ENCODE data around the gene ADARB2.

Gene ADARB2

GRCh38 chr10:1380088-1380671 is 357.1 kb downstream of the ADARB2 start:
- no peak overlapping the region for H3K27ac ChIP-seq (ENCODE audit: poor library complexity, severe bottlenecking)
- TF ChIP-seq, protein P1, sequence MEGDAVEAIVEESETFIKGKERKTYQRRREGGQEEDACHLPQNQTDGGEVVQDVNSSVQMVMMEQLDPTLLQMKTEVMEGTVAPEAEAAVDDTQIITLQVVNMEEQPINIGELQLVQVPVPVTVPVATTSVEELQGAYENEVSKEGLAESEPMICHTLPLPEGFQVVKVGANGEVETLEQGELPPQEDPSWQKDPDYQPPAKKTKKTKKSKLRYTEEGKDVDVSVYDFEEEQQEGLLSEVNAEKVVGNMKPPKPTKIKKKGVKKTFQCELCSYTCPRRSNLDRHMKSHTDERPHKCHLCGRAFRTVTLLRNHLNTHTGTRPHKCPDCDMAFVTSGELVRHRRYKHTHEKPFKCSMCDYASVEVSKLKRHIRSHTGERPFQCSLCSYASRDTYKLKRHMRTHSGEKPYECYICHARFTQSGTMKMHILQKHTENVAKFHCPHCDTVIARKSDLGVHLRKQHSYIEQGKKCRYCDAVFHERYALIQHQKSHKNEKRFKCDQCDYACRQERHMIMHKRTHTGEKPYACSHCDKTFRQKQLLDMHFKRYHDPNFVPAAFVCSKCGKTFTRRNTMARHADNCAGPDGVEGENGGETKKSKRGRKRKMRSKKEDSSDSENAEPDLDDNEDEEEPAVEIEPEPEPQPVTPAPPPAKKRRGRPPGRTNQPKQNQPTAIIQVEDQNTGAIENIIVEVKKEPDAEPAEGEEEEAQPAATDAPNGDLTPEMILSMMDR (IDR thresholded peaks at IDR 0.05; ENCODE audit: poor library complexity, severe bottlenecking) = no peak
- H3K27me3 ChIP-seq (ENCODE audit: insufficient read depth, poor library complexity, severe bottlenecking) = peaks cover 28% of the 10 kb centered on the region
- H3K4me3 ChIP-seq (ENCODE audit: severe bottlenecking) = no peak overlapping the region
- H3K9me3 ChIP-seq (ENCODE audit: severe bottlenecking) = no peaks in the 10 kb centered on the region
- no peak for DNase-seq (ENCODE audit: low spot score)
- ATAC-seq (ENCODE audit: low read depth) = no peak
- H3K36me3 ChIP-seq (ENCODE audit: low read depth) = no peaks in the 10 kb centered on the region
- no peaks in the 10 kb centered on the region for H3K4me1 ChIP-seq (ENCODE audit: insufficient read depth, poor library complexity, severe bottlenecking)

GRCh38 chr10:1379601-1380000 is 357.7 kb downstream of the ADARB2 start:
- ATAC-seq (ENCODE audit: low read depth) = no peak
- Histone ChIP-seq H3K36me3 (ENCODE audit: low read depth) (no peaks in the 10 kb centered on the region), H3K9me3 (ENCODE audit: severe bottlenecking) (no peaks in the 10 kb centered on the region), H3K4me1 (ENCODE audit: insufficient read depth, poor library complexity, severe bottlenecking) (no peaks in the 10 kb centered on the region), H3K4me3 (ENCODE audit: severe bottlenecking) (no peak overlapping the region), H3K27ac (ENCODE audit: poor library complexity, severe bottlenecking) (no peak overlapping the region), H3K27me3 (ENCODE audit: insufficient read depth, poor library complexity, severe bottlenecking) (peaks cover 26% of the 10 kb centered on the region)
- TF ChIP-seq, protein P1 (IDR thresholded peaks at IDR 0.05; ENCODE audit: poor library complexity, severe bottlenecking) = no peak
- no peak for DNase-seq (ENCODE audit: low spot score)

- no peak overlapping the region for H3K27ac ChIP-seq (ENCODE audit: poor library complexity, severe bottlenecking)
- peaks cover 19% of the 10 kb centered on the region for H3K27me3 ChIP-seq (ENCODE audit: insufficient read depth, poor library complexity, severe bottlenecking)
- DNase-seq (ENCODE audit: low spot score) (no peak), ATAC-seq (ENCODE audit: low read depth) (no peak)
- no peaks in the 10 kb centered on the region for H3K9me3 ChIP-seq (ENCODE audit: severe bottlenecking)
- no peaks in the 10 kb centered on the region for H3K4me1 ChIP-seq (ENCODE audit: insufficient read depth, poor library complexity, severe bottlenecking)
- TF ChIP-seq, protein P1 (IDR thresholded peaks at IDR 0.05; ENCODE audit: poor library complexity, severe bottlenecking) = no peak
- no peak overlapping the region for H3K4me3 ChIP-seq (ENCODE audit: severe bottlenecking)
- no peaks in the 10 kb centered on the region for H3K36me3 ChIP-seq (ENCODE audit: low read depth)
Measured at GRCh38 chr10:1378473-1378872, 358.9 kb downstream of the ADARB2 start.

GRCh38 chr10:1377740-1378397 is 359.5 kb downstream of the ADARB2 start:
- no peaks in the 10 kb centered on the region for H3K9me3 ChIP-seq (ENCODE audit: severe bottlenecking)
- ATAC-seq (ENCODE audit: low read depth) = no peak
- H3K27ac ChIP-seq (ENCODE audit: poor library complexity, severe bottlenecking) = no peak overlapping the region
- H3K36me3 ChIP-seq (ENCODE audit: low read depth) = no peaks in the 10 kb centered on the region
- DNase-seq (ENCODE audit: low spot score) = no peak
- TF ChIP-seq, protein P1 (IDR thresholded peaks at IDR 0.05; ENCODE audit: poor library complexity, severe bottlenecking) = no peak
- no peak overlapping the region for H3K4me3 ChIP-seq (ENCODE audit: severe bottlenecking)
- H3K27me3 ChIP-seq (ENCODE audit: insufficient read depth, poor library complexity, severe bottlenecking) = peaks cover 17% of the 10 kb centered on the region
- H3K4me1 ChIP-seq (ENCODE audit: insufficient read depth, poor library complexity, severe bottlenecking) = no peaks in the 10 kb centered on the region

GRCh38 chr10:1377231-1377630 is 360.1 kb downstream of the ADARB2 start:
- Histone ChIP-seq H3K4me1 (ENCODE audit: insufficient read depth, poor library complexity, severe bottlenecking) (no peaks in the 10 kb centered on the region), H3K4me3 (ENCODE audit: severe bottlenecking) (no peak overlapping the region), H3K27me3 (ENCODE audit: insufficient read depth, poor library complexity, severe bottlenecking) (peaks cover 14% of the 10 kb centered on the region), H3K9me3 (ENCODE audit: severe bottlenecking) (no peaks in the 10 kb centered on the region), H3K27ac (ENCODE audit: poor library complexity, severe bottlenecking) (no peak overlapping the region), H3K36me3 (ENCODE audit: low read depth) (no peaks in the 10 kb centered on the region)
- DNase-seq (ENCODE audit: low spot score) = no peak
- TF ChIP-seq, protein P1 (IDR thresholded peaks at IDR 0.05; ENCODE audit: poor library complexity, severe bottlenecking) = no peak
- ATAC-seq (ENCODE audit: low read depth) = no peak

Measured in RWPE2 (cell line).